GM18867 (cell line): Measurements from ENCODE around the gene TSPAN31.

Source experiments
- ATAC-seq: cut with Tn5 transposase; IDR thresholded peaks from one replicate; pipeline ENCODE4 v1.9.1; 2021; ENCODE audit warnings: mild to moderate bottlenecking, moderate library complexity; ENCODE audit not compliant: unreplicated experiment

The TSPAN31 gene

GRCh38 chr12:57751788-57752667 lies 7.2 kb downstream of the TSPAN31 start, which contains the start of gene CDK4:
Gene CDK4, minus strand, starts transcription at chr12:57752310. Its CDS starts 593 bp downstream, at chr12:57751717.
- peak; percentile 68 for ATAC-seq

- ATAC-seq: no peak
Observed at GRCh38 chr12:57752668-57753000, 7.8 kb downstream of the TSPAN31 start.

- no peak for ATAC-seq
Observed at GRCh38 chr12:57753756-57754337, 9.0 kb downstream of the TSPAN31 start.

- peak; percentile 41 for ATAC-seq
Observed at GRCh38 chr12:57754411-57755193, 9.8 kb downstream of the TSPAN31 start, which contains the start of gene MARCHF9. Gene MARCHF9, plus strand, starts transcription at chr12:57755103. Its CDS starts 426 bp downstream, at chr12:57755529.

- ATAC-seq: no peak
Observed at GRCh38 chr12:57755194-57755453, 10.3 kb downstream of the TSPAN31 start.

- no peak for ATAC-seq
Observed at GRCh38 chr12:57755454-57756372, 10.9 kb downstream of the TSPAN31 start.

GRCh38 chr12:57756406-57757341 lies 11.8 kb downstream of the TSPAN31 start:
- ATAC-seq: peak; percentile 22

GRCh38 chr12:57757771-57758170 lies 12.9 kb downstream of the TSPAN31 start:
- ATAC-seq: no peak

- ATAC-seq: no peak
Observed at GRCh38 chr12:57758552-57759359, 13.9 kb downstream of the TSPAN31 start.

- peak; percentile 34 for ATAC-seq
Observed at GRCh38 chr12:57759360-57759980, 14.6 kb downstream of the TSPAN31 start.

GRCh38 chr12:57760347-57760982 lies 15.6 kb downstream of the TSPAN31 start:
- ATAC-seq: no peak

- no peak for ATAC-seq
Observed at GRCh38 chr12:57761391-57761998, 16.7 kb downstream of the TSPAN31 start.

GRCh38 chr12:57762463-57762862 lies 17.6 kb downstream of the TSPAN31 start:
- ATAC-seq: no peak

- ATAC-seq: no peak
Observed at GRCh38 chr12:57763881-57764661, 19.2 kb downstream of the TSPAN31 start.

- peak; percentile 14 for ATAC-seq
Observed at GRCh38 chr12:57764662-57765002, 19.8 kb downstream of the TSPAN31 start.

GRCh38 chr12:57765003-57765697 lies 20.3 kb downstream of the TSPAN31 start:
- ATAC-seq: peak; percentile 64
